ENCODE data around the gene MAP3K14.

- TF ChIP-seq POLR2A (IDR thresholded peaks at IDR 0.05; ENCODE audit: low read length) (no peak), GATA1 (IDR thresholded peaks at IDR 0.05; ENCODE audit: low read depth, low read length) (no peak)
Measured at GRCh38 chr17:45255358-45255757, 61.5 kb downstream of the MAP3K14 start.
